HG03432 (cell line): ENCODE data around the gene PHF21A.
"Not testable (repeated sequence)": the region's sequence is repeated elsewhere in the genome, so short reads cannot be mapped to it uniquely, and the experiment has no call there.

Experiments used
- ATAC-seq: cut with Tn5 transposase; IDR thresholded peaks from one replicate; pipeline ENCODE4 v1.9.1; 2021; ENCODE audit warnings: mild to moderate bottlenecking, moderate library complexity; ENCODE audit not compliant: unreplicated experiment

Gene PHF21A

DNA sequence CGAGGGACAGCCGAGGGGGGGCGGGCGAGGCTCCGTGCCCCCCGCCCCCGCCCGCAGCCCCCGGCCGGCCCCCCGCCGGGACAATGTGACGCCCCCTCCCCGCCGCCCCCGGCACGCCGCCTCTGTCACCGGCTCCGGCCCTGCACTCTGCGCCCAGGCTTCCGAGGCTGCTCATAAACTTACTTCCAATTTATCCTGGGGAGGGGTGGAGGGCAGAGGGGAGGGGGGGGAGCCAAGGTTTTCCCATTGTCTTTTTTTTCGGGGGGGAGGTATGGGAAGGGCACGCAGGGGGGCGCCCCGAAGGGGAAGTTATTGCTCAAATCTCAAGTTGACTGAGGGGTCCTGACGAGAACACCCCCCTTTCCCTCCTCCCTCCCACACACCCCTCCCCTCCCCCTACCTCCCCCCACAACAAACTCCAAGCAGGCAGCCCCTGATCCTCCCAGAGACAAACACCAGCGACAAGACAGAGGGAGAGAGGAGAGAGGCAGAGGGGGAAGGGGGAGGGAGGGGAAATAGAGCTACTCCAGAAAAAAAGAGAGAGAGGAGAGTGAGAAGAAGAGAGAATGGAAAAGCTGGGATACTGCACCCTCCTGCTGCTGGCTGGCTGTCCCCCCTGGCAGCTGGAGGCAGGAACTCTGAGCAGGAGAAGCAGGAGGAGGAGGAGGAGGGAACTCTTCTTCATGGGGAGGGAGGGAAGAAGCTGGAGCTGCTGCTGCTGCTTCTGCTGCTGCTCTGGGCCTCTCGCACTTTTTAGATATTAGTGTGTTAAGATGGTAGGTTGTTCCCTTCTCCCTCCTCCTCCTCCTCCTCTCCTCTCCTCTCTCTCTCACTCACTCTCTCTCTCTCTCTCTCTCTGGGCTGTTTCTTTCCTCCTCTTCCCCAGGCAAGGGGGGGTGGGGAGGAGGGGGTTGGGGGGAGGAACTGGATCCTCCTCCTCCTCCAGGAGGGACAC lies 631 bp downstream of the PHF21A start:
- no peak for ATAC-seq

DNA sequence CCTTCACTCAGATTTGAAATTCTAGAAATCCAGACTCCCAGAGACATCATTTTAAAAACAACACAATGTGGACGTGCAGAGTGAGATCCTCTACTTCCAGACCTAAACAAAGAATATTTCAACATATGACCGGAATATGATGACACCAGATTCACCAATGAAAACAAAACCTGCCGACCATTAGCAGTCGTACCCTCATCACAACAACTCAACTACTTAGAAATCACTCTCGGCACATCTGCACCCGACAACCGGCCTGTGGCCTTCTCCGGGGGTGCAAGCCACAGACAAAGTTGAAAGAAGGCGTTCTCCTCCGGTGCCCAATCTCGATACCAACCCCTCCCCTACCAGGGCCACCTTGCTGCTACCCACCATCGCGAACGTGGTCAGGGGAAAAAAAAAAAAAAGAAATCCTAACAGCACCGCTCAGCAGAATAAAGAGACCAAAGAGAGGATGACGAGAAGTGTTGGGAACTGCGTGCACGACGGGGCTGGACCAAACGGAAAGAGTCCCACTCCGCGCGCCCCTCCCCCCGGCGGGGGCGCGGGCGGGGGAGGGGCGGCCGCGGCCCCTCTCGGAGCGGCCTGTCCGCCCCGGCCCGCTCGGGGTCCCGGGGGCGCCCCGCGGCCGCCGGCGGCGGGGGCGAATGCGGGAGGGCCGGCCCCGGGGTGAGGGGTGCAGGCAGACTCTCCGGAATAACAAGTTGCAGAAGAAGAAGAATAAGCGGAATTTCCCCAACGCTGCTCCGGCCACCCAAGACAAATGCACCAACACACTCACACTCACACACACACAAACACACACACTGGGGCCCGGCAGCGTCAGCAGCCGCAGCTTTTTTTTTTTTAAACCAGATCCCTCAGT lies 1.7 kb downstream of the PHF21A start:
- ATAC-seq: peak; percentile 23

DNA sequence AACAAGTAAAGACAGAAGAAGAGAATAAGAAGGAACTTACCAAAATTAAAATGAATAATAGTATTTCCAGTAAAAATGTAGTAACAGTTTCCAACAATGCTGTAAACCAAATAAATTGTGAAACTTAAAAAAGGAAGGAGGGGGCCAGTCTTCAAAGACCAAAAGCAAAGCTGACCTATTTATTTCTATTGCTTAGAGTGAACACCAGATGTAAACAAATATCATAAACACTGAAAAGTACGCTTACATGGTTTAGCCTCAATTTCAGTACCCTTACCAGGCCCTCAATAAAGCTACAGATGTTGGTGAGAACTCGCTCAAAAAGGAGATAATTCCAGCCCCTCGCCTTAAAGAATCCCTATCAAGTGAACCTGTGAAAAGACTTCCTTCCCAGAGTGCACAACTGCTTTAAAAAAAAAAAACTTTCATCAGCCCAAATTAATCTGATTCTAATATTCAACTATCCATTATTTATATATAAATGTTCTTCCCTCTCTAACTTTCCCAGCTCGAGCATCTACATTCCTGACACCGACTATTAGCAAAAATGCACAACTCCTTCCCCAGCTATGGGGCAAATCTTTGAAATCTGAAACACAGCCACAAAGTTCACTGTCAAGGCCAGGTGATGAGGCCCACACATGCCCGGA lies 2.4 kb downstream of the PHF21A start:
- no peak for ATAC-seq

DNA sequence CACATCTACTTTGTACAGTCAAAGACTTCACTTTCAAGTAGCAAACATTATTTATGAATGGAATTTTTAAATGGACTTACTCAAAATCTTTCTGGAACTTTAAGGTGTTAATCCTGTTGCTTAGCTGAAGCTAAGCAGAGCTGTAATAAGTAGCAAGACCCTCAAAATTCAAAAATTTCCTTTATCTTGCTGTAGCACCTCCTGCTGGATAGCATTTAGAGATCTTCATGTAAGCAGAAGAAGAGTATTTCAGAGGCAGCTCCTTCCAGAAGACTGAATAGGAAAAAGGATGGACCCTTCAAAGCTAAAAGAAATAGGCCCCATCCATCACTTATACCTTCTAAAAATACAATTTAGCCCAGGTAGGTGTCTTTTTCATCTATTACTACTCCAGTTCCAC lies 3.4 kb downstream of the PHF21A start:
- no peak for ATAC-seq

DNA sequence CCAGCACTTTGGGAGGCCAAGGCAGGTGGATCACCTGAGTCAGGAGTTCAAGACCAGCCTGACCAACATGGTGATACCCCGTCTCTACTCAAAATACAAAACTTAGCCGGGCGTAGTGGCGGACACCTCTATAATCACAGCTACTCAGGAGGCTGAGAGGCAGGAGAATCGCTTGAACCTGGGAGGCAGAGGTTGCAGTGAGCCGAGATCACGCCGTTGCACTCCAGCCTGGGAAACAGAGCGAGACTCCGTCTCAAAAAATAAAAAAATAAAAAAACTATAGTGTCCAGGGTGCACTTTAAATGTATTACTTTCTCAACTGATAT lies 4.6 kb downstream of the PHF21A start:
- ATAC-seq: not testable (repeated sequence)

DNA sequence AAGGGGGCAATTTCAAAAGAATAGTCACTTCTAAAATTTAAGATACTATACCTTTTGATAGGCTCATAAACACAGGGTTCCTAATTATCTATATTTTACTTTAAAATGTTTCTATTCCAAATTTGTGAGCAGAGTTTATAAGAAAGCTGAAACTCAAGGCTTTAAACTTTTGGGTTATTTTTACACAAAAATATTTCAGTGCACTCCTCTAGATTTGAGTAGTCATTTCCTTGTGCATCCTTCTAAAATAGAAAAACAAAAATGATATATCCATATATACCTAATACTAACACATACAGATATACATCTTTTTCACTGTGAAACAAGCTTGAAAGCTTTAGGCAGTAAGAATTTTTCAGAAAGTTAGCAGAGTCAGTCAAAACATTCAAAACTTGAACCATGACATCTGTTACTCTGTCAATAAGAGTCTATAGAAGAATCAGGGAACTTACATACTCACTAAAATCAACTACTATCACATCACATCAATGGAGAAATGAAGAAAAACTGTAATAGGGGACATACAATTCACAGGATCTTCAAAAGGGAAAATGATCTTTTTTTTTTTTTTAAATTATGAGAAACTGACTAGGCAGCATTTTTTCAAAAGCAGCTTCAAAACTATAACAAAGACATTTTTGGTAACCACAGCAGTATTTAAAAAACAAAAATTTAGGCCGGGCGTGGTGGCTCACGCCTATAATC lies 5.1 kb downstream of the PHF21A start:
- no peak for ATAC-seq

DNA sequence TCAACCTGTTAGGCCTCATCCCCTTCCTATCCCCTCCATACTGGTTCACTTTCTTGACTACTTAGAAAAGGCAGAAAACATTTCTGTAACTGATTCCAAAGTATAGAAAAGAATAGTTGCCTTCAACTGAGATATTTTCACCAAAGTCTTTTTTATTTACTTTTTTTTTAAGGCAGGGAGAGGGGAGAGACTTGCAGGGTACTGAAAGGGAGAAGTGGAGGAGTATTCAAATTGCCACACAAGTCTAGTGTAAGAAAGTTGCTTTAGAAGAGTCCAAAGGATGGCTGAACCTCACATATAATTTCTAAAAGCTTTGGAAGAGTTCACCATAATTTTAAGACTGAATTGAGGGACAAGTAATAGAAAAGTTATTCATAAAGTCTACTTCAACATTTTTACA lies 6.3 kb downstream of the PHF21A start:
- ATAC-seq: no peak

DNA sequence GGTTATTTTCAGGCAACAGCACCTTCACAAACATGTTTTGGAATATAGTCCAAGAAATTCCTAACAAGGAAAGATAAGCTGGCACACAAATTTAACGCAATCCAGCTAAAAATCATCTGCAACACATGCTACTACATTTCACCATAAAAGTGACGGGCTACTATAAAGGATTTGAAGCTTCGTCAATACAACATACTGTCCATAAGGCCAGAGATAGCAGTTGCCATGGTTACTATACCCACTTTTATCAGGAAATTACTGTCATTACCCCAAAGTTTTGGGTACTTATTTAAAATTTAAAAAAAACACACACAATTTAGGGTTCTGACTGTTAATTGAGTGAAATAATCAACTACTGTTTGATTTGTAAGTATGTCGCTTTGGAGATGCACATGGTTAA lies 6.9 kb downstream of the PHF21A start:
- no peak for ATAC-seq

DNA sequence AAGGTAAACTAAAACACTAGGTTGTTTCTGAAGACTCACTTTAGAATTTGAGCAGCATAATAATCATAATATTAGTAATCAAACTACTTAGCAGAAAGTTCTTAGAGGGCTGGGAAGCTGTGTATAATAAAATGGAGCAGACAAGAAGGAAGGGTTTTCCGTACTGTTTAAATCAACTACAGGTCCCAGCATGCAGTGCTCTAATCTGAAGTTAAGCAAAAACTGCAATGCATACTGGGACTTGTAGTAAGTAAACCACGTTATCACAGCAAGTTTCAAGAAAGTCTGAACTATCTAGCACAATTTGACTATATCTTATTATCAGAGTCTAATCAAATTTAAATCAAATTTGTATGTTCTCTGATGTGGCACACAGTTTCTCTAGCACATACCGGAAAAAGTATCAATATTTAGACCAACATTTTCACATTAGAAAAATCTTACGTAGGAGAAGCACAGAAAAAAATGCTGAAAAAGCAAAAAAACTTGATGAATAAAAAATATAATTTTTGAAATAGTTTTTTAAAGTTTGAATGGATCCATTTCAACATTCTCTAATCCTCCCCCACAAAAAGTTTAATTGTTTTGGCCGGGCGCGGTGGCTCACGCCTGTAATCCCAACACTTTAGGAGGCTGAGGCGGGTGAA lies 8.2 kb downstream of the PHF21A start:
- ATAC-seq: peak; percentile 65

DNA sequence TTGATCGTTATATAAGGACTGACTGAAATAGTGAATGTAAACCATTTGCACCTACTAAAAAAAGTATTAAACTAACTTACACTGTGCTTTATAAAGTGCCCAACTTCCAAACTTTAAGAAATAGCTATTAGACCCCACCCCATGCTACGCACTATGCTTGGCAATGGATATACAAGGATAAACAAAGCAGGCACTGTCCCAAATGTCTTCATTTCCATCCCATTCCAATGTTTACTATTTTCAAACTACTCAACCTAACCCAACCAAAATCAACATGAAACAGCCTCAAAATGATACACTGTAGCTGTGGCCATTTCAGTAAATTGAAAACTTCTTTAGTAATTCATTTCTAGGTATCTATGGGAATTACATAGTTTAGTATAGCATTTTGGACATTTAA lies 12.5 kb downstream of the PHF21A start:
- ATAC-seq: no peak

DNA sequence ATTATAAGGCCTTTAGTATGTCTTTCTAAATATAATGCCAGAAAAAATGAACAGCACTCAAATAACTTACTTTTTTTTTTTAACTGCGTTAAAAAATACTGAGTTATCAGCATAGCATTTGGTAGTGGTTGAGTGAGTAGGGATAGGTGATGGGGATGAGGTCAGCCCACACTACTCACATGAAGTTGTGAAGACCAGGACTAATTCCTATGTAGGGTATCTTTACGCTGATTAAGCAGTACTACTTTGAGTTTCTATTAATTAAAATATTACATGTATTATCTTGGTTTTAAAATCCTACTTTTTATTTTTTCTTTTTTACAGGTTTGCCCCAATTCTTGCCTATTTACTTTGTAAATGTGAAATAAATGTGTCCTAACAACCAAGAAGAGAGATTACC lies 13.5 kb downstream of the PHF21A start:
- ATAC-seq: no peak

DNA sequence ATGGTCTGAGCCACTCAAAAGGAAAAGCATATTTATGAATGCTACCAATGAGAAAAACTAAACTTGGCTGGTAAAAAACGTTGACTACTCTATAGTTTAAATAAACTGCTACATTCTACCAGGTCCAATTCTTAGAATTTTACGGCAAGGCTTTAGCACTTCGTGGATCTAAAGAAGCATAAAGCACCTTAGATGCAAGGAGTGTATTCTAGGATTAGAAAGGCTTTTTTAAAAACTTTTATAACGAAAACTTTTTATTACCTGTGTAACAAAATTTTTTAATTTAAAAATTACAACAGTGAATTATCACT lies 13.9 kb downstream of the PHF21A start:
- no peak for ATAC-seq

DNA sequence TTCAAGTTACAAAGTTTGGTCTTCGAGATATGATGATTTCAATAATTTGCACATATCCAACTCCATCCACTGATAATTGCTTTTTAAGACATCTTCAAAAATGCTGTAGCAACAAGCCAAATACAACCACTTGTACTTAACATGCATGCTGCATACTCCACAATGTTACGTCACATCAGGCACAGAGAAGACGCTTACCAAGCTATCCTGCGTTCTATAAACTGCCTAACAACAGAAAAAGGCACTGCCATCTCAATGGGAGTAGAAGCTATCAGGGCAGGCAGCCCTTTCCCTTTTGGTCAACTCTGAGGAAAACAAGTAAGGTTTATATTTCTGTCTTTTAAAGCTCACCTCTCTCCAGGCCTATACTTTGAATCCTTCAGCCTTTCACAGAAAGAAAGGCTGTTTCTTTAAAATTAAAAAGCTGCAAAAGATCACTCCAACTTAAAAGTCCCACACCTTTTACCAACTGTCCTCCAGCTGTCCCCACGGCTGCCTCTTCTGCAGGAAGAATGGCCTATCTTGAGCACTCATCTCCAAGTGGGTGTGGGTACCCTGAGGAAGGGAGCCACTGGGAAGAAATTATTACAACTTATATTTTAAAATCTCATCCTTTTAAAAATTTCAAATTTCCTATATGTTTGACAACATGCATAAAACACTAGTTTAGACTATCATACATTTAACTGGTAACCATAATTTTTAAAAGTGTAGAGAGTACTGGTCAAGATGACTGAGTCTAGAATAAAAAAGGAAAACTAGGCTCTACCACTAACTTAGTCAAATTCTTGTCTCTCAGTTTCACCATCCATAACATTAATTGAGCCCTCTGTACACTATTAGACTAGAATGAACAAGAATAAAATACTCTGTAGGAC lies 14.5 kb downstream of the PHF21A start:
- no peak for ATAC-seq

DNA sequence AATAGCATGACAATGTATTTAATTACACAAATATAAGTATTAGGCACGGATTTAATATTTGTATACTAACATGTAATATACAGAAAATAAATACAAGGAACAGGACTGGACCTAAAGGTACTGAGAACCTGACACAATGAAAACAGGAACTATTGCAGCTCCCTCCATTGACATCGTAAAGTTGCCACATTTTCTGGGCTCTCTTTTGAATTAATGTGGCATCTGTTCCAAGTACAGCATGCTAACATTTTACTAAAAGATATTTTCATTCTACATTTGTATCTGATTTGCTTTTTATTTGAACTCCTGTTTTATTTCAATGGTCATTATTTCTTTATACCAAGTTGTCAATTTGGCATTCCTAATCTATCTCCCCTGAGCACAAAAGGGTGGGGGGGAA lies 15.3 kb downstream of the PHF21A start:
- no peak for ATAC-seq

DNA sequence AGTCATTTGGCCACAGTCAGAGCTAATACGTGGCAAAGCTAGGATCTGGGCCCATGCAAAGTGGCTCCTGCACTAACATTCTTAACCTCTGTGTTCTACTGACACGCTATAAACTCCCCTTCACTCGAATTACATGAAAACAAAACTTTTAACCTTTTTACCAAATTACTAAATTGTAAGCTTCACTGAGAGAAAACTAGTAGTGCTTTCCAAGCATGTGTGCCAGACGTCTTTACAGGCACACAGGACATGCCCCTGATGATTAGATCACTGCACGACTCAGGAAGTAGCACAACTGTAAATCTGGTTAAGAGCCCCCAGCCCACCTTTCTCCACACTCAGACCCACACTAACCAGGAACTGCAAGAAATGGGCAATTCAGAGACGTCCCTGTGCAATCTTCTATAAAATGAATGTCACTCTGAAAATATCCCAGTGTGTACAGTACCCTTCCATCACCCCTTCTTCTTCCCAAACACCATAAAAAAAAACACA lies 16.1 kb downstream of the PHF21A start:
- no peak for ATAC-seq

DNA sequence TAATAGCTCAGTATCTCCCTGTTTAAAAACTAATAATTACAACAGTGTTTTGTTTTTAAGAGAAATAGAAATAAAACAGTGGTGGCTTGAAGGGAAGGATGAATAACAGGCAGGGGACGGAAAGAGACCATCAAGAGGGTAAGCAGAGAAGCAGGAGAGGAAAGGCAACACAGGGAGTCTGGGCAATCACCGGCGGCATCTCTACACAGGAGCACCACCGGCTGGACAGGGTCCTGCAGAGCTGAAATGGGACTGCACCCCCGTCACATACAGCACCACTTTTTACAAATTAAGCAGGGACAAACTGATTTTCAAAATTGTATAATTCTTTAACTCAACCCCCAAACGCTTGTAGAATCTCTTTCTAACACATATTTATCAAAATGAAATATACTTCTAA lies 18.4 kb downstream of the PHF21A start:
- ATAC-seq: no peak

DNA sequence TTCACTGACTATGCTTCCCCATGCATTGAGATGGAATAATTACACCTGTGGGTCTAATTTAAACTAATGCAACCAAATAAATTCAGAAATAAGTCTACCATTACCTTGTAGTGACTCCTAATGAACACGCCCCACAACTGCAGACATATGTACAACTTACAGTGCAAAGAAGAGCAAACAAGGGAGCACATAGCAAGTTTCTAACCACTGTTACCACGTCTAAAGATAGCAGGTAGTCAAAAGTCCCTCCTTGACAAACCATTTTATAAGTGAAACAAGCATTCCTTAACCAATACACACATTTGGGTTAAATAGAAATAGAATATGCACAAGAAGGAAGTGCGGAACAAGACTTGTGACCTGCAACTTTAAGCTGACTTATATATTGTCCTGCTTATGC lies 20.6 kb downstream of the PHF21A start:
- ATAC-seq: peak; percentile 88

DNA sequence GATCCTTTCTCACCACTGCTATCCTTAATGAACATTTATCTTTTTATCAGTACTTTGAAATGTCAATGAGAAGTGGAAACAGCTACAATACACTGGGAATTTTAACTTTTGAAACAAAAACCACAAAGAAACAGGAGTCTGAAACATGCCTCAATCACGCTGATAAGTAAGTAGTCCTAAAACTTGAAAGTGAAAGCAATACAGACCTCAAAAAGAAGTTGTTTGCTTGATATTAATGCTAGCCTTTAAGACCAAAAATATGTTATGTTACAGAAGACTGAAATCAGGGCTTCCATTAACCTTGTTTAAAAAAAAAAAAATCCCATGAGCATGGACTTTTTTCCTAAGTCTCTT lies 21.3 kb downstream of the PHF21A start:
- no peak for ATAC-seq

DNA sequence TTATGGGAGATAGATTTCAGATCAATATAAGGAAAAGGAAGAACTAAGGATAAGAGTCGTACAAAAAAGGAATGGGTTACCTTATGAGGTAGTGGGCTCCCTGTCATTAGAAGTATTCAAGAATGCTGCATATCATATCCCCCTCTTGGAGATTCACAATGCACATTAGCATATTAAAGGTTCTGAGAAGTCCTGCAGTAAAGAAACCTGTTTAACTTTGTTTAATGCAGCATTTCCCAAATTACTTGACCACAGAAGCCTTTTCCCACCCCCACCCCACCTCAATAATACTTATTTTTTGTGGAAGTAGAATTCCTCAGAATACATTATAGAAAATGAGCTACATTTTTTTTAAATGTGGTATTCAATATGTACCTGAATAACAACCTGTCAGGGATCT lies 30.9 kb downstream of the PHF21A start:
- no peak for ATAC-seq

DNA sequence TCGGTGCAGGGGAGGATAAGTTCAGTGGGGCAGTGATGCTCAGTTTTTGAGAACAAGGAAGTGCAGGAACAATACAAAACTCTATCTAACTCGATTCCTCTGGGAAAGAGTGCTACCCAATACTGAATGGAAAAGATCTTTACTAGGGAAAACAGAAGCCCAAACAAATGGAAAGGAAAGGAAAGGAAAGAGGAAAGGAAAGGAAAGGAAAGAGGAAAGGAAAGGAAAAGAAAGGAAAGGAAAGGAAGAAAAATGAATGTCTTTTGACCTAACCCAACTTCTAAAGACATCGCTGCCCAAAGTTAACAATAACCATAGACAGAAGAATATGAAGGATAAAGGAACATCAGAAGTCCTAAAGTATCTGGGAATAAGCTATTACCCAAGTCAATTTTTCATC lies 41.6 kb downstream of the PHF21A start:
- ATAC-seq: no peak
